ENCODE results near the gene NMUR1. TPM values are rescaled to one million over a fixed set of nuclear protein-coding genes. Genes with fewer than 3 reads are reported as not detected.

NMUR1 gene, protein sequence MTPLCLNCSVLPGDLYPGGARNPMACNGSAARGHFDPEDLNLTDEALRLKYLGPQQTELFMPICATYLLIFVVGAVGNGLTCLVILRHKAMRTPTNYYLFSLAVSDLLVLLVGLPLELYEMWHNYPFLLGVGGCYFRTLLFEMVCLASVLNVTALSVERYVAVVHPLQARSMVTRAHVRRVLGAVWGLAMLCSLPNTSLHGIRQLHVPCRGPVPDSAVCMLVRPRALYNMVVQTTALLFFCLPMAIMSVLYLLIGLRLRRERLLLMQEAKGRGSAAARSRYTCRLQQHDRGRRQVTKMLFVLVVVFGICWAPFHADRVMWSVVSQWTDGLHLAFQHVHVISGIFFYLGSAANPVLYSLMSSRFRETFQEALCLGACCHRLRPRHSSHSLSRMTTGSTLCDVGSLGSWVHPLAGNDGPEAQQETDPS
- not detected in 2 replicates for total RNA-seq

DNA sequence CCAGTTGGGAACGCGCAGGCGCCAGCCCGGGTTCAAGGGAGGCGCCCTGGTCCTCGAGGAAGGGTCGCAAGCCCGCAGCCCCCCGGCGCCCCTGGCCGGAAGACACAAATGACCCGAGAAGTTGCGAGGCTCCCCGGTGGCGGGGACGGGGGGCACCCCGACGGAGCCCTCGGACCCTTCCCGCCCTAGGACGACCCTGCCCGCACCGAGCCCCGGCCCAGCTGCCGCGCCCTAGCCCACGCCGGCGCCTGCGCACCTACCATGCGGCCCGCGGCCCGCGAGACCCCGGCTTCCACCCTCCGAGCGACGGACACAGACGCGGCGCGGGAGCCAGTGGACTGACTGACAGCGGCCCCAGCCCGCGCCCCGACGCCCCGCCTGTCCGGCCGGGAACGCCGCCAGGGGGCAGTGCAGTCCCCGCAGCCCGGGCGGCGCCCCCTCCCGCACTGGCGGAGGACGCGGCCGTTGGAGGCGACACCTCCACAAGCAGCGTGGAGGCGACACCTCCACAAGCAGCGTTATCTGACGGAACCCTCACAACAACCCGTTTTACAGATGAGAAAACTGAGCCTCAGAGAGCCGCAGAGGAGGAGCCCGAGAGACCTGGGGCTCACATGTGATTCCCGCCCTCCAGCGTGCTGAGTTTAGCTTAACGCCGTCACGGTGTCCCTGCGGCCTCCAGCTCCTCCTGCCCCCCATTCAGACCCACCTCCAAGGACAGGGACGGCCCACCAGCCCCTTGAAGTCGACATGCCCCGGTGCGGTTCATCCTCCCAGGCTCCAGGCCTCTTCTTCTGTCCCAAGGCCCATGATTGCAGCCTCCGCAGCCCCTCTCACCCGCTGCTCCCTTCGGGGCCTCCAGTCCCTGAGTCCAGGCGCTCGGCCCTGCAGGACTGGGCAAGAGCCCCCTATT is at the start of gene NMUR1:
Gene NMUR1 (minus strand): TSS at position 347 of the 913 bp plus-strand sequence. CDS start 84 bp downstream, at position 263.

Other genes with a start within 250 kb of the NMUR1 start
- gene B3GNT7, start 134.7 kb downstream of the NMUR1 start, total RNA-seq, result 0.21 and 1.7 TPM in 2 replicates
- gene NCL, start 66.0 kb downstream of the NMUR1 start, total RNA-seq, result 160 and 163 TPM in 2 replicates
- gene TEX44, start 62.4 kb upstream of the NMUR1 start, total RNA-seq, result not detected in 2 replicates
- 514 and 693 TPM in 2 replicates for gene PTMA, start 178.1 kb upstream of the NMUR1 start, total RNA-seq

Data from tracheal epithelial cell (primary cell).